ENCODE data around the gene MPV17.
A peak's percentile ranks its signal among the peaks of the same experiment; 100 is the strongest.
"Not testable (repeated sequence)": the region's sequence is repeated elsewhere in the genome, so short reads cannot be mapped to it uniquely, and the experiment has no call there.

MPV17 gene
- 36.8 to 97.8 (median 60.3) reads per million in 18 experiments for total RNA-seq

- DNase-seq, result peak; percentile 88 to 95
Observed at GRCh38 chr2:27322766-27323595, at the start of gene MPV17. MPV17 (minus strand) TSS chr2:27323097; CDS start chr2:27322517, 580 bp downstream.

- peak; percentile 92 to 93 for DNase-seq
Observed at GRCh38 chr2:27370816-27371620, 48.1 kb upstream of the MPV17 start.

DNA sequence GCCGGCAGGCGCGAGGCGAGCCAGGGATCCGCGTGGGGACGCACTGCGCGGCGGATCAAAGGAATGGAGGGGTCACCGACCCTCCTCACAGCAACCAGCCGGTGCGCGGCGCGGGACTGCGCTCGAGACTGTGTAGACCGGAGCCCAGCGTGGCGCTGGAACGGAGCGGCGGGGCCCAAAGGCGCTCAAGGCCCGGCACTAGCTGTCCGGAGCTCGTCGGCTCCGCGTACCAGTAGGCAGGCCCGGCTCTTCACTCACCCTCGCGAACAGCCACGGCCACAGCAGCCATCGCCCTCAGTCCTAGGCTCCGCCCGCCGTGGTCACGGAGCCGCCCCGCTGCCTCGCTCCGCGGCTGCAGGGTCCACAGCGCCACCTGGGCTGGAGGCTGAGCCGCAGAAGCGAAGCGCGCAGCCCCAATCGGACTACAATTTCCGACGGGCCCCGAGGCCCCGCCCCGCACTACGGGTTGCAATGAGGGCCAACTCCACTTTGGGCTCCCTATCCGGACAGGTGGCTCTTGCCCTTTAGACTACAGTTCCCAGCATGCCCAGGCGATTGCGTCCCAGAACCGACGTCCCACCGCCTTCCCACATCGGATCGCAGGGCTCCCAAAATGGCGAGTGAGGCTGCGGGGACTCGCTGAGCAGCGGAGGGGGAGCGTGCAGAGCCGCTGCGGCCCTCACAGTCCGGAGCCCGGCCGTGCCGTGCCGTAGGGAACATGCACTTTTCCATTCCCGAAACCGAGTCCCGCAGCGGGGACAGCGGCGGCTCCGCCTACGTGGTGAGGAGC lies 47.3 kb upstream of the MPV17 start, which contains the start of the genes EIF2B4 and SNX17:
EIF2B4 (minus strand) TSS at position 313 of the 790 bp plus-strand sequence; CDS start at position 289, 24 bp downstream.
SNX17 (plus strand) TSS at position 591 of the 790 bp plus-strand sequence; CDS start at position 719, 128 bp downstream.
- peak; percentile 100 for DNase-seq

GRCh38 chr2:27369471-27370025 lies 46.7 kb upstream of the MPV17 start:
- peak; percentile 46 to 60 for DNase-seq

DNA sequence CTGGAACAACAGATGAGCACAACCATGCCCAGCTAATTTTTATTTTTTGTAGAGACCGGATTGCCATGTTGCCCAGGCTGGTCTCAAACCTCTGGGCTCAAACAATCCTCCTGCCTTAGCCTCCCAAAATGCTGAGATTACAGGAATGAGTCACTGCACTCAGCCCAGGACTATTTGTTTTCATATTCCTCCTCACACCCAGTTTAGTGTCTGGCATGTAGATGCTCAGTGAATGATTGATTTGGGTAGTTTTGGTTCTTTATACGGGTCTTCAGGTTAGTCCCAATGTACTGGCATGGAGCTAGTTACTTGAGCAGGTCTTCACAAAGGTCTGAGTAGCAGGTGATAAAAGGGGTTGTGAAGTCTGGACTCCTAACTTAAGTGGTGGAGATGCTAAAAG lies 41.0 kb upstream of the MPV17 start:
- no peak for DNase-seq

- DNase-seq, result no peak
Observed at GRCh38 chr2:27362678-27363420, 40.0 kb upstream of the MPV17 start.

- DNase-seq, result peak; percentile 97 to 98
Observed at GRCh38 chr2:27356382-27357181, 33.7 kb upstream of the MPV17 start, which contains the start of gene GTF3C2. GTF3C2 (minus strand) TSS chr2:27356764; CDS start chr2:27343554, 13,210 bp downstream.

GRCh38 chr2:27356056-27356381 lies 33.1 kb upstream of the MPV17 start:
- peak; percentile 85 to 92 for DNase-seq

DNA sequence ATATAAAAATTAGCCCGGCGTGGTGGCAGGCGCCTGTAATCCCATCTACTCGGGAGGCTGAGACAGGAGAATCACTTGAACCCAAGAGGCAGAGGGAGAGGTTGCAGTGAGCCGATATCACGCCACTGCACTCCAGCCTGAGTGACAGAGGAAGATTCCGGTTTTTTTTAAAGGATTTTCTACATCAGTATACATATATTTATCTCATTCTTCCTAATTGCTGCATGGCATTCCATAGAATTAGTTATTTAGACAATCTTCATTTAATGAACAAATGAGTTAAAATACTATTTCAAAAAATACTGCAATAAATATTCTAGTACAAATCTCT lies 31.7 kb upstream of the MPV17 start:
- no peak for DNase-seq

DNA sequence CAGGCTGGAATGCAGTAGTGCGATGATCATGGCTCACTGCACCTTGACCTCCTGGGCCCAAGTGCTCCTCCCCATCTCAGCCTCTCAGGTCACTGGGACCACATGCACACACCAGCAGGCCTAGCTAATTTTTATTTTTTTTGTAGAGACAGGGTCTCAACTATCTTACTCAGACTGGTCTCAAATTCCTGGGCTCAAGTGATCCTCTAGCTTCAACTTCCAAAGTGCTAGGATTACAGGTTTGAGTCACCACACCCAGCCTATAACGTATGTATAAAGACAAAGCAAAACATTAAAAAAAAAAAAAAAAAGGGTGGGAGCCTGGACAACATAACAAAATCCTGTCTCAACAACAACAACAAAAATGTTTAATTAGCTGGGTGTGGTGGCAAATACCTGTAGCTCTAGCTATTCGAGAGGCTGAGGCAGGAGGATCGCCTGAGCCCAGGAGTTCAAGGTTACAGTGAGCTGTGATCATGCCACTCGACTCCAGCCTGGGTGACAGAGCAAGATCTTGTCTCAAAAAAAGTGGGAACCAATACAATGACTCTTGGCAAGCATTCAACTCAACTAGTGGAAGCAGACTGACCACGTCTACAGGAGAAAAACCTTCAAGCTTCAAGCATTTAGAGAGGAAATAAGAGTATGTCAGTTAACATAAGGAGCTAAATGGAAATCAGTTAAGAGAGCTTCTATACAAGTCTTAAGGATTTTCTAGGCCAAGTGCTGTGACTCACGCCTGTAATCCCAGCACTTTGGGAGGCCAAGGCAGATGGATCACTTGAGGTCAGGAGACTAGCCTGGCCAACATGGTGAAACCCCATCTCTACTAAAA lies 31.1 kb upstream of the MPV17 start:
- DNase-seq, result peak; percentile 28 to 40

DNA sequence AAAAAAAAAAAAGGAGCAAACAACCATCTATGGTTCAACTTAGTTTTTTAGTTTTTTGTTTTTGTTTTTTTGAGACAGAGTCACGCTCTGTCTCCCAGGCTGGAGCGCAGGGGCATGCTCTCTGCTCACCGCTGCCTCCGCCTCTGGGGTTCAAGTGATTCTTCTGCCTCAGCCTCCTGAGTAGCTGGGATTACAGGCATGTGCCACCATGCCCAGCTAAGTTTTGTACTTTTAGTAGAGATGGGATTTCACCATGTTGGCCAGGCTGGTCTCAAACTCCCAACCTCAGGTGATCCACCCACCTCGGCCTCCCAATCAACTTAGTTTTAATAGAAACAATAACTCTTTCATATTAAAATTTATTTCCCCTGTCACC lies 30.5 kb upstream of the MPV17 start:
- DNase-seq, result not testable (repeated sequence)

DNA sequence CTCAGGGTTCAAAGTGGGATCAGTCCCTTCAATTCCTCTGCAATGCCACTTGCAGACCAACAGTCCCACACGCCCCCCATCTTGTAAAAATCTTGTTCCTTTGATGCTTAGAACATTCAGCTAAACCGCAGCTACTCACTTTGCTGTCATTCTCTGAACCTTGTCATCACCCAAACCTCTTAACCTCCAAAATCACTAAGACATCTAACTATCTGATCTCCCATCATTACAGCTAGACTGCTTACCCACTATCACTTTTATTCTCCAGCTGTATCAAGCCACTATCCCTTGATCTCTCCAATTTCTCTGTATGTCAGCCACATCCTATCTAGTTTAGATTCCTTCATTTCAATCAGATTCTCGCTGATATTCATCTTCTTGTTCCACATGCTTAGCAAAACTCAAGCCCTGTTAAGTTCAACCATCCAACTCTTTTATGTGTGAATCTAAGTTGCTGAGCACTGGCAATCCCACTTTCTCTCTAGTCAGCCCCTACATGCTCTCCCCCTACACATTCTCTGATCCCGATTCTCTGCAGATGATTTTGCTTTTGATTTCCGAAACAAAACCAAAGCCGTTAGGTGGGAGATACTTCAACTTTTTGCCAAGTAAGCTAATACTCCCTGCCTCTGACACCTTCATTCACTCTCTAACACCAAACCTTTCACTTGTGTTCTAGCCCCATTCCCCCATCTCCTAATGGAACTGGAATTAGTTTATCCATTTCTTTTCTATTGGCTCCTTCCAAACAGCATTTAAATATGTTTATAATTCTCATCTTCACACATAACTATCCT lies 29.1 kb upstream of the MPV17 start:
- no peak for DNase-seq

DNA sequence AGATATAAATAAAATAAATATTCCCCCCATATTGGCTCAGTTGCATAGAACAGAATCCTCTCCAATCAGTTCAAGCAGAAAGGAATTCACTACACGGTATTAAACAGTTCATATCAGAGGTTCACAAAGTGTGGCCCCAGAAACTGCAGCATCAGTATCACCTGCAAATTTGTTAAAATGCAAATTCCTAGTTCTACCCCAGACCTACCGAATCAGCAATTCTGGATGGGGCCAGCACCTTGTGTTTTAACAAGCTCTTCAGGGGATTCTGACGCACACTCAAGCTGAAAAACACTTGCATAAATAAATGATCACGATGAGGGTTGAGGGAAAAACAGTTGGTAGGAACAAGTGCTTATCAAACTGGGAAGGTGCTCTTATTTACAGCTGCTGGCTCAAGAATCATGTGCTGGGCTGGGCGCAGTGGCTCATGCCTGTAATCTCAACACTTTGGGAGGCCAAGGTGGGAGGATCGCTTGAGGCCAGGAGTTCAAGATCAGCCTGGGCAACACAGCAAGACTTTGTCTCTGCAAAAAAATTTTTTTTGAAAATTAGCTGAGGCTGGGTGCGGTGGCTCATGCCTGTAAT lies 27.3 kb upstream of the MPV17 start:
- no peak for DNase-seq

- no peak for DNase-seq
Observed at GRCh38 chr2:27347641-27348040, 24.7 kb upstream of the MPV17 start.

DNA sequence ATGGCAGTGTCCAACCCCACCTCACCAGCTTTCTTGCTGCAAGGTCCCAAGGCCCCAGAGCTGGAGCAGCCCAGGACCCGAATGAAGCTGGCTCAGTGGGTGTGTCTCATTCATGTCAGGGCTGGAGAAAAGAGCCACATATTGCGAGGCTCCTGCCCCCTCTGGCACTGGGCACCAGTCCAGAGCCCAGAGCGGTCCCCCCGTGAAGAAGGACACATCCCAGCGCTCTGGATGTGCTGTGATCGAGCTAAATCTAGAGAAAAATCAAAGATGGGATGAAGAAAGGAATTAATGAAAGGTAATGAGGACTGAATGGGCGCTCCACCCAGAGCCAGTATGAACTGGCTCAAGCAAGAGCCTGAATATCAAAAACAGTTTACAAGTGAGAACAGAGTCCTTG lies 13.3 kb upstream of the MPV17 start:
- no peak for DNase-seq

- no peak for DNase-seq
Observed at GRCh38 chr2:27335311-27335710, 12.4 kb upstream of the MPV17 start.

GRCh38 chr2:27324720-27325119 lies 1.8 kb upstream of the MPV17 start:
- no peak for DNase-seq

DNA sequence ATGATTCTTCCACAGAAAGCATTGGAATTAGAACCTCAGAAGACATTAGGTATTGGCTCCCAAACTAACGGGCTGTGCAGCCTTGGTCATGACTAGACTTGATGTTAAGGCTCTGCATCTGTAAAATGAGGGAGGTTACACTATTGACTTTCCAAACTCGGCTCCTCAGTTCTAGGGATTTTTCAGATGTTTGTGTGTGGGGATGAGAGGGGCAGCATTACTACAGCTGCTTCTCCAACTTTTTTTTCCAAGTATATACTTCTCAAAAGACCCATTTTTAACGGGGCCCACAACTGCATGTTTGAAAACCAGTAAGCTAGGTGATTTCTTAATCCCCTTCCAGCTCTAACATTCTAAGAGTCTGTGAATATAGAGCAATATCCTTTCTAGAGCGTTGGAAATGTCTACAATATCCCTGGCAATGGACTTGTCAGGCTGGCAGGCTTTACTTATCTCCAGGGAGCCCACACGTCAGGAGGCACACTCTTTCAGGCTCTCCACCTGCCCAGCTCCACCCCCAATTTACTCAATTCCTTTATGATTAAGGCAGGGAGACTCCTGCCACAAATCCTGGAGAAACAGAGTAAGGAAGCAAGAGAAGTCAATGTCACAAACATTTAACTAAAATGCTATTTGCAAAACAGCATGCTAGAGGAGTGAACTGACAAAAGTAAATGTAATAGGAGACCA lies 844 bp upstream of the MPV17 start:
- no peak for DNase-seq
